ENCODE data around the gene DPYSL4.

DPYSL4 gene

DNA sequence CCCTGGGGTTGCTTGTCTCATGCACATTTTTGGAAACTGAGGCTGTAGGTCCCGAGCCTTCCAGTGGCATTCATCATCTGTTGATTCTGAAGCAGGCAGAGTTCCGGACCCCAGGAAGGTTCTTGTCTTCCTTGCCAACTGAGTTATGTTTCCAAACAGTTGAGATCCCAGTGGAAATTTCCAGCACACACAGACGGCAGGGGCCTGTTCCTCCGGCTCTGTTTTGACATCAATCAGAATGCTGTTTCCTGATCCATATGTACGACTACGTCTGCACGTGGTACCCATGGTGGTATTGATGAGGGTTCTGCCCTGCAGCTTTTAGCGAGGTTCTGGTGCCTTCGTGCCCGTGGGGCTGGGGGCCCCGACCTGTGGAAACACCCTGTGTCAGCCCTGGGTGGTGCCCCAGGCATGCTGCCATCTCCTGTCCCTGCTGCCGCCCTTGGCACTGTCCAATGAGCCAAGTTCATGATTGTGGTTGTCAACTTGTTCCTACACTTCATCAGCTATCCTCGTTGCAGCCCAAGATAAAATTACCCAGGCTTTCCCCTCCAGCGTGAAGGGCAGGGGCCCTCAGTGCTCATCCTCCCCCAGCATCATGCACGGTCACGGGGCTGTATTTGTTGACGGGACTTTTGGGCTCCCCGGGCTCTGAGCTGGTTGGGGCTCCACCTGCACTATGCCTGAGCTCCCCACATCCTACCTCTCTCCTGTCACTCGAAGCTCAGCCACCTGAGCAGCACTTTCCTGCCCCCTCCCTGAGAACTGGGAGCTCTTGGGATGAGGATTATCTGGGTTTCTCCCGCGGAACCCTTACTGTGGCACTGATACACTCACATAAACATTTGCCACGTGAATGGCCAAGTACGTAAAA lies 7.8 kb upstream of the DPYSL4 start:
- no peak for DNase-seq (ENCODE audit: low read depth)

DNA sequence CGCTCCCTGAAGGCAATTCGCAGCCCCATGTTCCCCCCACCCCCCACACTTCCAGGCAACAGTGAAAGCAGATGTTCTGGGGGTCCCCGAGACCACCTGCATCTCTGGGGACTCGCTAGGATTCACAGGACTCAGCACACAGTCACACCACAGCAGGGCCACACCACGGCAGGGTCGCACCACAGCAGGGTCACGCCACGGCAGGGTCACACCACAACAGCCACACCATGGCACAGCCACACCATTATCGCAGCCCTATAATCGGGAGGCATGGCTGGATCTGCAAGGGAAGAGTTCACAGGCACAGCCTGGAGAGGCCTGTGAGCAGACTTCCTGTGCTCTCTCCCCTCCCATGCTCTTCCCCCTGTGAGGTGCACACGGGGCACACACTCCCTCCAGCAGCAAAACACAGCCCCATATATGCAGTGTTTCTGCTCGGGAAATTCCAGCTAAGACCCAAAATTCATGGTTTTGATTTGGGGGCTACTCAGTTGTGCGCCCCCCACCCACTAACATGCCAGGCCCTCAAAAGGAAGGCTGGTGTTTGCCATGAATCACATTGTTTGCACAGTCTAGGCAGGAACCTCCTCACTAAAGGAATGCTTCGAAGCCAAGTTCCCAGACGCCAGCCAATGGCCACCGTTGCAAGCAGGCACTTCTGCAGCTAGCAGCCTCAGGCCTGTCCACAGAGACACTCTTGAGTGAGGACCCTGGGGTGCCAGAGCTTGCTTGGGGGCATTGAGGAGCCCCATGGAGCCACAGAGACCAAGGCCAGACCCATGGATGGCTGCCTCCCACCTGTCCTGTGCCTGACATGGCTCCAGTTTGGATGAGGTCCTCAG lies 7.0 kb upstream of the DPYSL4 start:
- DNase-seq (ENCODE audit: low read depth): no peak

DNA sequence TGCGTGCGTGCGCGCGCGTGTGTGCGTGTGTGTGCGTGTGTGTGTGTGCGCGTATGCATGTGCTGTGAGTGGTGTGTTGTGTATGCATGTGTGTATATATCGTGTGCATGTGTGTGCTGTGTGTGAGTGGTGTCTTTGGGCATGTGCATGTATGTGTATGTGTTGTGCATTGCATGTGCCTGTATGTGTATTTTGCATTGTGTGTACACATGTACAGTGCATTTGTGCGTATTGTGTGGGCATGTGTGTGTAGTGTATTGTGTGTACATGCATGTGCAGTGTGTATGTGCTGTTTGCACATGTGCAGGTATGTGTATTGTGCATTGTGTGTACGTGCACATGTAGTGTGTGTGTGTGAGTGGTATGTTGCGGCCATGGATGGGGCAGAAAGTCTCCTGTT lies 6.0 kb upstream of the DPYSL4 start:
- no peak for DNase-seq (ENCODE audit: low read depth)

DNA sequence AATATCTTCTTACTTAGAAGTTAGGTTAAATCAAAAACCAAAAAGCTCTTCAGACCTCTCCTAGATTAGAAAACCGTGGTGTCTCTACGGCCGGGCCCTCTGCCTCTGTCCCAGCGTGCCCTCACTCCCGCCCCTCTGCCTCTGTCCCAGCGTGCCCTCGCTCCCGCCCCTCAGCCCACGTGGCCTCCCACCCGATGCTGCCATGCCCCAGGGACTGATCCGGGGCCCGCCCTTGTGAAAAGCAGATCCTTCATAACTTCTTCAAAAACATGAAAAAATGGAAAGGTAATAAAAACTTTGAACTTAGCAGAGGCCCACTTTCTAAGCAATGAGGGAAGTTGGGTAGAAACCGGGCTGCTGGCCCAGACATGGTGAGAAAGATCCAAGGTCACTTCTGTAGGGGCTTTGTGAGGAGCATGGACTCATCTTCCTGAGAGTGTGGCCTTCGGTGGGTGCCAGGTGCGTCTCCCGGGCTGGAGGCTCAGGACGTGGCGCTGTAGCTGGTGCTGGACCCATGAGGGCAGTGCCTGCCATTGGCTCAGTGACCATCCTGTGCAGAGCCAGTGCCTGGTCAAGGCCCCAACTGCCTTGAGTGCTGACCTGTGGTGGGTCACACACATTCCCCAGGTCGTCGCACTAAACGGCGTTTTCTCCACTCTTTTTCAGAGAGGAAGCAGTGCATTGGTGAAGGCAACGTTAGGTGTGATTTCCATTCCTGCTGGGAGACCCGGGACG lies 4.9 kb upstream of the DPYSL4 start:
- DNase-seq (ENCODE audit: low read depth): no peak

DNA sequence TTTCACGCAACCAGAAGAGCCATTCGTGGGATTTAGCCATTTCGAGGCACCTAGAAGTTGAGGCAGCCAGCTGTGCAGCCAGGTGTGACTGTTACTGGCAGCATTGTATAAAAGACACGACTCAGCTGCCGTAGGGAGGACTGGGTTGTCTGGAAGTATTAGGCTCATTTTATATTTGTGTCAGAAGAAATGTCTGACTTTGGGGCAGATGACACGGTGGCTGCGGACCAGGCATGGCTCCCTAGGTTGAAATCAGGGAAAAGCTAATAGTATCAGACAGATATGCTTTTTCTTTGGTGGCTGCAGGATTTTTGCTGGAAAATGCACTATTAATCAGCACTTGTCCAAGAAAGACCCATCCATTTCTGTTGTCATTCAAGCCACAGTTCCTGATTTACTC lies 4.2 kb upstream of the DPYSL4 start:
- no peak for DNase-seq (ENCODE audit: low read depth)

DNA sequence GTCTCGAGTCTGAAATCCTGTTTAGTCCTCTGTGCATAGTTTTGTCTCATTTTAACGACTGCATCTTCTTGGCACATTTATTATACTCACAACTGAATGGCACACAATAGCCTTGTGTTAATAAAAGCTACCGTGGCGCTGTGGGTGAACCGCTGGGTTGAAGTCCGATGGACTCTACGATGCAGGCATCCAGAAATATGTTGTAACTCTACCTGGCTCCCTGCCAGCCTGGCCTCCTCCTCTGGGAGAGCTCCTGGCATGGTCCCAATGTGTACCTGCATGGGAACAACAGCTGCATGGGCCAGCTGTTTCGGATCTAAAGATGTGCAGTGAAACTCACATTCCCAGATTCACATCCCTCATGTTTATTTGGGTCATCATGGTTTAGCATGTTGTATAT lies 3.7 kb upstream of the DPYSL4 start:
- DNase-seq (ENCODE audit: low read depth): no peak

DNA sequence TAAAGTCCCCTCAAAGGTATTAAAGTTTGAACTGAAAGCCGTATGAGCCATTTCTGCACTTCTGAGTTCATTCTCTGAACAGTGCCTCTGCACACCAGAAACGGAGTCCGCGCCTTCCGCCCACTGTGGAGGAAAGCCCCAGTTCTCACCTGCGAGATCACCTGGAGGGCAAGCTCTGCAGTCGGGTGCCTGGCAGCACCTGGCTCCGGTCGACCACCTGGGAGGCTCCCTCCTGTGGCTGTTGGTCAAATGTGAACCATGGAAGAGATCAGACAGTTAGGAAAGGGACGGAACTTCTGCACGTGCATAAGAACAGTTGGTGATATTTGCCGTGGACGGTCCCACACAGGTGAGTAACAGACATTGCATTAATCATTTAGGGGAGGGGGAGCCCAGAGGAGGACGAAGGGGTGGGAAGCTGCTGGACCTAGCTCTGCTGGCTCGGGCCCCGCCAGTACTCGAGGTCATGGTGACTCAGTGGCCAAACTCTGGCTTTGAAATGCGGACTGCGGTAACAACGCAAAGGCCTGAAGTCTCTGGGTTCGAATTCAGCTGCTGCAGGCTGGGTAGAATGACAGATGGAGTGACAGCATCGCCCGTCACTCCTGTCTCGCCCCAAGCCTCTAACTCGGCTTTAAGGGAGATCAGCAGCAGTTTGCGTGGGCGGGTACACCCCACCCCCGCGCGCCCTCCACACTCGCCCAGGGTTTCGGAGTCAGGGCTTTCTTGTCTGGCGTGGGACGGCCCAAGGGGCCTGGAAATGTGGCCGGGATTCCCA lies 1.7 kb upstream of the DPYSL4 start:
- DNase-seq (ENCODE audit: low read depth): no peak

DNA sequence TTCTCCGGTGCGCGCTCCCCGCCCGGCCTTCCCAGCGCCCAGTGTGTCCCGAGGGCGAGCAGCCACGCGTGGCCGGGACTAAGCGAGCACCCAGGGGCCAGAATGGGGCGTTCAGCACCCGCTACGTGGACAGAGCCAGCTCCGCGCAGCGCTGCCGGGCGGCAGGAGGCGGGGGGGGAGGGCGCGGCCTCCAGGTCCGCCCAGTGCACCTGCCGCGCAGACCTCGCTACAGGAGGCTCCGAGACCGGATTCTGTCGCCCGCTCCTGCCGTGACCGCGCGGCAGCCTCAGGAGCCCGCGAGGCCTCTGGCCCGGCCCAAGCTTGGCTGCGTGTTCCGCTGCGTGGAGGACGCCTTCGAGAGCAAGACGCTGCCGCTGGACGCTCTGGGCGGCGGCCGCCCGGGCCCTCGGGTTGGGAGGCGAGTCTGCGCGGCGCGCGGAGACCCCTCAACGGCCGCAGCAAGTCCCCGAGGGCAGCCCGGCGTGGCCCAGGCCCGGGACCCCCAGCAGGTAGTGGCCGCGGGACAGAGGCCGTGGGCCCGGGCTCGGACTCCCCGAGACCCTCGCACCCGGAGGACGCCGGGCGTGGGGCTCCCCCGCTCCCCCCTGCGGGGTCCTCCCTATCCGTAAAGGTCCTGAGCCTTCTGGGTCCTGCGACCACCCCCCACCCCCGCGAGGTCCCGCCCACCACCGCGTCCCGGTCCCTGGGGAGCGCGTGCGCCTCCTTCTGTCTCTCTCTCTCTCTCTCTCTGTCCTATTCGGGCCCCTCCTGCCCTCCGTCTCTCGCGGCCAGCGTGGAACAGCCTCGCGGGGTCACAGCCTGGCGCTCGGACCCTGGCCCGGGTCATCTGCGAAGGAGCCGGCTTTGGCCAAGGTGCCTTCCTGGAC lies 904 bp upstream of the DPYSL4 start:
- peak; percentile 53 for DNase-seq (ENCODE audit: low read depth)

DNA sequence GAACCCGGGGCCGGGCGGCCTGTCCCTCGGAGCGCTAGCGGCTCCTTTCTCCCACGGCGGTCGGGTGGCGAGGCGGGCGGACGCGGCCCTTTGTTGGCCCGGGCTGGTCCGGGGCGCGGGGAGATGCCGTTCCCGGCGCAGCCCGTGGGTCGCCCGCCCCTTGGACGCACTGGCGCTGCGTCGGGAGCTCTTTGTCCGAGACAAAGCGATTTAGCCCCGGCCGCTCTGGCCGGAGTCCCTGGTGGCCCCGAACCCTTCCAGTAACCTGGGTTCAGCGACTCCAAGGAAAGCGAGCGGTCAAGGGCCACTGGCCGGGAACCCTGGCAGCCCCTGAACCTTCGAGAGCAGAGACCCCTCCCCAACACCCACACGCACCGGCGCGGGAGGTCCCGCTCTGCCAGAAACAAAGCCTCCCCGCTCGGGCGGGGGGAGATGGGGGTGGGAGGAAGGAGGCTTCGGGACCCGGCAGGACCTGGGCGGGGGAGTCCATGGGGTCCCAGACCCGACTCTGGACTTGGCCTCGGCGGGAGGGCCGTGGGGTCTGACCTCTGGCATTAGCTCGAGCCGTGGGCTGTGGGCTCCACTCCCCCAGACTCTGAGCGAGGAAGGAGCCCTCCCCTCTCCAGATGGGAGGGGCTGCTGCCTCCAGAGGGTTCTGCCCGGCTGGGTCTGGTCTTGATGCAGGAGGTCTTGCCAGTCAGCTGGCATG lies 836 bp downstream of the DPYSL4 start:
- no peak for DNase-seq (ENCODE audit: low read depth)

DNA sequence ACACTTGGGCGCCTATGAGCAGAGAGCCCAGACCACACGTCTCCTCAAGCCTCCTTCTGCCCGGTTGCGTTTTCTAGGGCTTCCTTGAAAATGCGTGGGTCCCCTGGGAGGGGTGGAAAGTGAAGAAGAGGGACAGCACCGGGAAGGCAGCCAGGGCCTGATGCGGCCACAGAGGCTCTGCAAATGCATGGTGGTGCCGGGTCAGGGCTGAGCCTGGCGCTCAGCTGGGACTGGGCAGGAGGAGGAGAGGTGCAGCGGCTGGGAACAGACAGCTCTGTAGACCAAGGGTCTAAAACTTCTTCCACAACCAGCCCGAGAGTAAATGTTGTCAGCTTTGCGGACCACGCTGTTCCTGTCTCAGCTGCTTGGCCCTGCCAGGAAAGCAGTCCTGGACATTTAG lies 1.6 kb downstream of the DPYSL4 start:
- no peak for DNase-seq (ENCODE audit: low read depth)

DNA sequence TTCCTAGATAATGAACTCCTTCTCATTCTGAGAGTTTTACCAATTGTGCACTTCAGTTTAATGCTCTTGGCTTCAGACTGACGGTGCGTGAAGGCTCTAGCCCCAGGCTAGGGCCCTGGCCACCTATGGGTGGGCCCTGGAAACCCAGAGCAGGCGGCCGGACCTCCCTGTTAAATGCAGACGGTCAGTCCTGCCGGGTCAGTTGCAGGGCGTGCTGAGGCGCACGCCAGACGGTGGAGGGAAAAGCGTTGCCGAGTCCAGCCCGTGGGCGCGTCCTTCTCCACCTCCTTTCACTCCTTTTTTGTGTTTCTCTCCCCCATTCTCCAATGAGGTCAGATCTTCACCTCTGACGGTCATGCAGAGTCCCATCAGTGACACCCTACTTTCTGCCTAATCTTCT lies 2.3 kb downstream of the DPYSL4 start:
- no peak for DNase-seq (ENCODE audit: low read depth)

DNA sequence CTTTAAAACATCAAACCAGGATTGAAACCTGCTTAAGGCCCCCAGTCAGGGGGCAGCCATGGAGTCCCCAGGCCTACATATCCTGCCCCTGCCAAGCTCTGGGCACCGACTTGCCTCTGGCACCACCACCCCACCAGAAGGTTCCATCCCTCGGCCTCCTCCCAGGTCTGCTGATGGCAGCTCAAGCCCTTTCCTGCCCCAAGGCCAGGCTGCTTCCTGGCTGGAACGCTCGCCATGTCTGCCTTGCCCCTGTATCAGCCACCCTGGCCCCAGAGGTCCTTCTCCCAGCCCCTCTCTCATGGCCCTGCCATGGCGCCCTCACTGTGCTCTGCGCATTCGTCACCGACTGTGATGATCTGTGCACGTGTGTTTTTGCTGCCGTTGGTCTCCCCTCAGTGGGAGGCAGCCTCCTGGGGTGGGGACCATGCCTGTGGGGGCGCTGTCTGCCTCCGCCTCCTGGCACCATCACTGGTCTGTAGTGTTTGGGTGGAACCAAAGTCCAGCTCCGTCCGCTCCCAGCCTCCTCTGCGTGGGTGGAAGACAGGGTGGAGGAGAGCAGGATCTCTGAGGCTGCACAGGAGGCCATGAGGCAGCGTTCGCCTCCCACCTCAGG lies 3.2 kb downstream of the DPYSL4 start:
- no peak for DNase-seq (ENCODE audit: low read depth)

DNA sequence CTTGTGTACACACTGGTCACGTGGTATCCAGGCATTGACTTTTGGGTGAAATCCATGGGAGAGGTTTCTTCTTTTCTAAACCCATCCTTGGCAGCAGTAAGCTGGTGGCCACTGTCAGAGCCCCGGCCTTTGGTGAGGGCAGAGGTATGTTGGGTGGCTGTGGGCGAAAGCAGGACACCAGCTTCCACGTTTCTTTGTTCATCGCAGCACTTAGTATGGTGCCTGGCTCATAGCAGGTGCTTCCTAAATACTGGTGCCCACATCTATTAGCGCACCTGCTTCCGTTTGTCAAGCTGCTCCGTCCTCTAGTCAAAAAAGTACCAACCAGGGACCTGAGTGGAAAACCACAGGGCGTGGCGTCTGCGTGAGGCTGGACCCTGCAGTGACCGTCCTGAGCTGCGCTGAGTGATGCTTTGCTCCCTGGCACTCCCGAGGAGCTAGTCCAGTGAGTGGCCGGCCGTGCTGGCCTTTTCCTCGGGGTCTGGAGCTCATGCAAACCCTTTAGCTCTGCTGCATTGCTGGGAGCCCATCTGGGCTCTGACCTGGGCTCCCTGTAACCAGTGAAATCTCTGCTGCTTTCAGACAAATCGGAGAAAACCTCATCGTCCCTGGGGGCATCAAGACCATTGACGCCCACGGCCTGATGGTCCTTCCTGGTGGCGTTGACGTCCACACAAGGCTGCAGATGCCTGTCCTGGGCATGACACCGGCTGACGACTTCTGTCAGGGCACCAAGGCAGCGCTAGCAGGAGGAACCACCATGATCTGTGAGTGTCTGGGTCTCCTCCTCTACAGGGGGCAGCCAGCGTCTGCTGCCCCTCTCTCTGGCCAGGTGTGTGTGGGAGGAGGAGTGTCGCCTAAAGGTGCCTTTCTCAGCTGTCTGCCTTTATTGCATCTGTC lies 5.6 kb downstream of the DPYSL4 start:
- DNase-seq (ENCODE audit: low read depth): no peak

DNA sequence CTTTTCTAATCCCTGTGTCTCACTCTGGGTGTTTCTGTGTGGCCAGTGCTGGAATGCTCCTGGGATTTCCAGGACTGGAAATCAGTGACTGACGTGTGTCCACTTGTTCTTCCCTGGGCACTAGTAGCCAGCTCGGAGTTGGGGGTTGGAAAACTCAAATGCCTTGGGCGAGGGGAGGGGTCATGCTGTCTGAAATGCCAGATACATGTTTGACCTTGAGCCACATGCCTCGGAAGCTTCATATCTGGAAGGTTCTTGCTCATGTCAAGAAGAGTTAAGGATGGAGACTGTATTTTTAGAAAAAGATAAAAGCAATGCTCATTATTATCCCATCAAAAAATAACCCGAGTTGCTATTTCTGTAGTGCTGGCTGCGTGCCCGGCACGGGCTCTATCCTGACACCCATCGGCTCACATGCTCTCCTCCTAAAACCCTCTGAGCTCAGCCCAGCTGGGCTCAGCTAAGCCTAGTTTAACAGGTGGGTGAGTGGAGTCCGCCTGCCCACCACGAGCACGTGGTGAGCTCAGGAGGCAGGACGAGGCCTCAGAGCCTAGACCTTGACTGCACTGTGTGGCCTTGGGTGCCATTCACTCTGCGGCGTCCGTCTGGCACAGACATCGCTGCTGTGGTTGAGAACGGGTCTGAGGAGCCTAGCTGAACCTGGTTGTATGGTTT lies 6.4 kb downstream of the DPYSL4 start:
- no peak for DNase-seq (ENCODE audit: low read depth)

DNA sequence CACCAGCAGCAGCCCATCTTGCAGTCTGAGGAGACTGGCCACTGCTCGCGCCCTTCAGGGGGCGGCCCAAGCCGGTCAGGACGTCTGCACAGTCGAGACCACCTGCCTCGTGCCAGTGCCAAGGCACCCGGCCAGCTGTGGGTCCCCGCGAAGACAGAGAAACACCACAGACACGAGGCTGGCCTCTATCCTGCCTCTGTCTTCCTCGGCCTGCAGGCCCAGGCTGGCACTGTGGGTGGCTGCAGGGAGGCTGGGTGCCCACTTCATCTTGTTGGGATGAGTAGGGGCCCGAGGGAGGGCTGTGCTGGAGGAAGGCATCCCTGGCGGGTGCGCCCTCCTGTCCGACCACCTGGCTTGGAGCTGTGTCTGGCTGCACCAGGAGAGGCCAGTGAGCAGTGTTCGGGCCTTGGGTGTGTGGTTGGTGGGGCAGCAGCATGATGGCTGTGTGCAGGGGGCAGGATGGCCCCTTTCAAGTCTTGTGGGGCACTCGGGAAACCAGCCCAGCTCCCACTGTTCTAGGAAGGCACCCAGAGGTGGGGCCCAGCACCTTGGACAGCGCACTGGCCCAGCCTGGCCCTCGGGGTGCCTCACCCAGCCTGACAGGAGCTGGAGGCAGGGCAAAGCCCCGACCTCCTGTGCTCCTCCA lies 7.3 kb downstream of the DPYSL4 start:
- no peak for DNase-seq (ENCODE audit: low read depth)

DNA sequence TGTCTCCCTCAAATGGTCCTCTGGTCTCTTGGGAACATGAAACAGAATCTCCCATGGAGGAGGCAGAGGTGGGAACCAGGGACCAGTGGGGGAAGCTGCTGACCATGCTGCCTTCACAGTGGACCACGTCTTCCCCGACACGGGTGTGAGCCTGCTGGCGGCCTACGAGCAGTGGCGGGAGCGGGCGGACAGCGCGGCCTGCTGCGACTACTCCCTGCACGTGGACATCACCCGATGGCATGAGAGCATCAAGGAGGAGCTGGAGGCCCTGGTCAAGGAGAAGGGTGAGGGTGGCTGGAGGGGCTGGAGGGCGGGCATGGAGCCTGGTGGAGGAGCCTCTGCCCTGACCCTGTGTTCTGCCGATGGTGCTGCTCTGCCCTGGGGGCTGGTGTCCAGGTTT lies 8.0 kb downstream of the DPYSL4 start:
- DNase-seq (ENCODE audit: low read depth): no peak

DNA sequence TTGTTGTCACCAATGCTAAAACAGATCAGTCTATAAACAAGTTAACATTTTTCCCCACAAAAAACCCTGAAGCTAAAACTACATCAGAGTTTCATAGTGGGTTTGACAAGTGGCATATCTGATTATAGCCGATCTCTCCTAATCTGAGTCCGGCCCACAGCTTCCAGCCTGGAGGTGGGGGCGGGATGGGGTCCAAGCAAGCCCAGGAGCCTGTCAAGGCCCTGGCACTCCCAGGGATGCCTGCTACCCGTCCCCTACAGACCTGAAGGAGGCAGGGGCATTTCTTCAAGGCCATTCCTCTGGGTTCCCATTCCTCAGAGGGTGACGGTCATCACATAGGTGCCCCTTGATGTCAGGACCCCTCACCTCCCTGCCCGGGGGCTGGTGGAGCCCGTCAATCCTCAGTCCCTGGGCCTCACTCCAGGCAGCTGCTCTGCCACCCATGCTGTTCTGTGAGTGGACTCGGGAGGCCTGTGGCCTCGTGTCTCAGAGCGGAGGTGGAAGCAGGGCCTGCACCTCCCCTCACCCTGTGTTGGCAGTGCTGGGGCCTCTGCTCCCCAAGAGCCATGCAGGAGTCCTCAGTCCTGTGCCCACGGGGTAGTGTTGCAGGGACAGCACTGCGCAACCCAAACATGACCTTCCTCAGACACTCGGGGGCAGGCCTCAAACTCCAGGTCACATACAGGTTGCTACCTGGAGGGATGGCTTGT lies 8.8 kb downstream of the DPYSL4 start:
- DNase-seq (ENCODE audit: low read depth): no peak
